Heart left ventricle (tissue), 16 donors: ENCODE data around the gene PSMG3. TPM values are rescaled to one million over a fixed set of nuclear protein-coding genes. Genes with fewer than 3 reads are reported as not detected.
A peak's percentile ranks its signal among the peaks of the same experiment; 100 is the strongest.
"Not testable (repeated sequence)": the region's sequence is repeated elsewhere in the genome, so short reads cannot be mapped to it uniquely, and the experiment has no call there.

ENCODE experiments used
- ATAC-seq, 4 donors: fragments of 200-7000 bp; cut with Tn5 transposase; one replicate each; pipeline ENCODE4 v1.9.1; 2020 to 2022; ENCODE audit warnings: moderate library complexity in 4 of 4, mild to moderate bottlenecking in 3 of 4, moderate number of reproducible peaks in 1 of 4
- DNase-seq, 5 donors: peaks; one replicate each; pipeline ENCODE4 v3.0.0-alpha.2; 2020
- H3K27ac ChIP-seq, 12 donors: fragments of 200-600 bp; sonication (generic) in 4 of 12; one replicate each; pipeline versions ENCODE4 v1.5.0 to v1.8.0; 2016 to 2022; ENCODE audit warnings: mild to moderate bottlenecking in 2 of 12
- H3K27me3 ChIP-seq, 9 donors: fragments of 200-600 bp; sonication (generic) in 2 of 9; one replicate each; pipeline versions ENCODE4 v1.5.1 to v1.8.0; 2016 to 2022; ENCODE audit warnings: mild to moderate bottlenecking in 3 of 9
- H3K36me3 ChIP-seq, 9 donors: fragments of 200-600 bp; sonication (generic) in 2 of 9; one replicate each; pipeline versions ENCODE4 v1.5.0 to v1.8.0; 2018 to 2022; ENCODE audit warnings: mild to moderate bottlenecking in 2 of 9
- H3K4me1 ChIP-seq, 12 donors: fragments of 200-600 bp; sonication (generic) in 4 of 12; one replicate each; pipeline versions ENCODE4 v1.5.0 to v1.8.0; 2016 to 2022; ENCODE audit warnings: mild to moderate bottlenecking in 3 of 12
- H3K4me3 ChIP-seq, 12 donors: fragments of 200-600 bp; sonication (generic) in 4 of 12; one replicate each; pipeline versions ENCODE4 v1.5.0 to v1.8.0; 2017 to 2022; ENCODE audit warnings: mild to moderate bottlenecking in 9 of 12, moderate library complexity in 4 of 12
- H3K9me3 ChIP-seq, 12 donors: fragments of 200-600 bp; sonication (generic) in 4 of 12; one replicate each; pipeline versions ENCODE4 v1.5.0 to v1.8.0; 2016 to 2022; ENCODE audit warnings: mild to moderate bottlenecking in 1 of 12
- POLR2A ChIP-seq, 2 donors: fragments of 450-650 bp; IDR thresholded peaks; one replicate each; pipeline ENCODE4 v1.6.1; 2017; ENCODE audit warnings: antibody characterized with exemption in 2 of 2, mild to moderate bottlenecking in 2 of 2, moderate library complexity in 2 of 2
- WGBS, 4 donors: extraction: QIAGEN DNeasy Blood & Tissue Kit in 2 of 4; methylation state at CpG; one replicate each; pipeline versions ENCODE4 v1.1.5 to v1.1.7; 2013 to 2018; 5-methylcytosine and 5-hydroxymethylcytosine counted together
- intact Hi-C, 10 donors: fragments of 100-400 bp; cut with DNase I; formaldehyde crosslinking; loops; one replicate each; pipeline versions ENCODE4 v1.11.1 to v1.14.2; 2022
- polyA plus RNA-seq, 2 donors: library from polyadenylated mRNA; stranded (reverse); fragments of 200-250 nt; gene quantifications; one replicate each; pipeline ENCODE4 v1.2.3, GENCODE V29; 2013
- total RNA-seq, 9 donors: library from RNA; depleted of rRNA in 2 of 9; stranded (reverse); fragments of >200 nt in 2 of 9; fragmentation: NEBNext Ultra II Directional in 3 of 9; extraction: Animal tissue kit (Norgen Biotek cat#: 25700) in 3 of 9; gene quantifications; one replicate each; pipeline versions ENCODE4 v1.1.0 to v1.2.4, GENCODE V29; 2016 to 2023
- TF ChIP-seq, protein P1 (sequence below), 12 donors: fragments of 200-600 bp; sonication (generic) in 4 of 12; IDR thresholded peaks; one replicate each; pipeline versions ENCODE4 v1.5.0 to v1.8.0; 2018 to 2022; ENCODE audit warnings: antibody characterized with exemption in 12 of 12, mild to moderate bottlenecking in 5 of 12
- donor health status: ischemic (EF 13 %, LVEDD 7.1; RV severe dilation, severe dysfunction).
- donor health status: healthy with polysubstance abuse.
- donor health status: DM: no; HTN: yes; CAD: no.
- donor health status: DM: no; HTN: no; CAD: no.
- donor health status: ischemic (EF 25% LVEDD 6.9; RV normal size, moderate dysfunction).
- donor health status: ischemic (EF 25% LVEDD 5.7; RV mildly dilated, moderate dysfunction).
- donor health status: healthy.
- donor health status: DM: yes; HTN: yes; CAD: no.
- donor health status: ischemic (EF 35%, LVEDD 5.7; RV mildly dilated, moderate dysfunction).
- donor health status: nonischemic (EF 11% LVEDD 7.7; RV severe dilation, severe dysfunction).
- donor health status: DM: yes; HTN: yes; CAD: no.
- donor health status: PGD.
- donor health status: ischemic (EF 29% LVEDD 5.4; RV normal size, mild dysfunction).
- donor health status: nonischemic (EF 23%, LVEDD 6.1; RV moderate dilation, normal function).

The PSMG3 gene
- total and polyA plus RNA-seq, 11 donors, result 7.3 to 36.5 (median 13.8) TPM

DNA sequence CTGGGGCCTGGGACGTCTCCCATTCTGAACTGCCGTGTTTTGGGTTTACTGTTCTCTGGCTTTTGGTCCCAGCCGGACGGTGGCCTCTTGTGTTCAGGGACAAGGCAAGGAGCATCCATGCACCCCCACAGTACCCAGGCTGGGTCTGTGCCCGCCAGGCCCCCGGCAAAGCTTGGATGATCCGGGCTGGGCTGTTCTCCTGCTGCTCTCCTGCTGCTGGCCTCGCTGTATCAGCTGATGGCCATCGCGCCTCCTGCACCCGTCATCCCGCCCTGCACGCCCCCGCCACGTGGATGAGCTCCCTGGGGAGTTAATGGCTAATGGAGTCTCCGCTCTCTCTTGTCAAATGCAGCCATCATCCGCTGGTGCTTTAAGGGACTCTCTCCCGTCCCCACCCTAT lies 14.9 kb upstream of the PSMG3 start:
- Histone ChIP-seq H3K4me1 (peaks cover 0 to 11% (median 1%) of the 10 kb centered on the region in 12 donors), H3K27me3 (peaks cover 0 to 26% (median 0%) of the 10 kb centered on the region in 9 donors), H3K9me3 (peaks cover 0 to 11% (median 3%) of the 10 kb centered on the region in 12 donors), H3K36me3 (no peaks in the 10 kb centered on the region), H3K27ac (no peak overlapping the region), H3K4me3 (no peak overlapping the region)
- TF ChIP-seq, protein P1, sequence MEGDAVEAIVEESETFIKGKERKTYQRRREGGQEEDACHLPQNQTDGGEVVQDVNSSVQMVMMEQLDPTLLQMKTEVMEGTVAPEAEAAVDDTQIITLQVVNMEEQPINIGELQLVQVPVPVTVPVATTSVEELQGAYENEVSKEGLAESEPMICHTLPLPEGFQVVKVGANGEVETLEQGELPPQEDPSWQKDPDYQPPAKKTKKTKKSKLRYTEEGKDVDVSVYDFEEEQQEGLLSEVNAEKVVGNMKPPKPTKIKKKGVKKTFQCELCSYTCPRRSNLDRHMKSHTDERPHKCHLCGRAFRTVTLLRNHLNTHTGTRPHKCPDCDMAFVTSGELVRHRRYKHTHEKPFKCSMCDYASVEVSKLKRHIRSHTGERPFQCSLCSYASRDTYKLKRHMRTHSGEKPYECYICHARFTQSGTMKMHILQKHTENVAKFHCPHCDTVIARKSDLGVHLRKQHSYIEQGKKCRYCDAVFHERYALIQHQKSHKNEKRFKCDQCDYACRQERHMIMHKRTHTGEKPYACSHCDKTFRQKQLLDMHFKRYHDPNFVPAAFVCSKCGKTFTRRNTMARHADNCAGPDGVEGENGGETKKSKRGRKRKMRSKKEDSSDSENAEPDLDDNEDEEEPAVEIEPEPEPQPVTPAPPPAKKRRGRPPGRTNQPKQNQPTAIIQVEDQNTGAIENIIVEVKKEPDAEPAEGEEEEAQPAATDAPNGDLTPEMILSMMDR (IDR thresholded peaks at IDR 0.05), result no peak
- TF ChIP-seq POLR2A (IDR thresholded peaks at IDR 0.05), result no peak
- DNase-seq, result no peak
- ATAC-seq, result no peak
- WGBS, 4 donors, result 89 to 94% (median 90%) methylated on average over 18 of the region's 18 CpGs
- intact Hi-C loops, result loop anchor here in 9 of 10 donors (5.0 to 10.0 kb wide), 8 partner anchors 170 to 763 kb away; no protein-coding TSS in a partner anchor

DNA sequence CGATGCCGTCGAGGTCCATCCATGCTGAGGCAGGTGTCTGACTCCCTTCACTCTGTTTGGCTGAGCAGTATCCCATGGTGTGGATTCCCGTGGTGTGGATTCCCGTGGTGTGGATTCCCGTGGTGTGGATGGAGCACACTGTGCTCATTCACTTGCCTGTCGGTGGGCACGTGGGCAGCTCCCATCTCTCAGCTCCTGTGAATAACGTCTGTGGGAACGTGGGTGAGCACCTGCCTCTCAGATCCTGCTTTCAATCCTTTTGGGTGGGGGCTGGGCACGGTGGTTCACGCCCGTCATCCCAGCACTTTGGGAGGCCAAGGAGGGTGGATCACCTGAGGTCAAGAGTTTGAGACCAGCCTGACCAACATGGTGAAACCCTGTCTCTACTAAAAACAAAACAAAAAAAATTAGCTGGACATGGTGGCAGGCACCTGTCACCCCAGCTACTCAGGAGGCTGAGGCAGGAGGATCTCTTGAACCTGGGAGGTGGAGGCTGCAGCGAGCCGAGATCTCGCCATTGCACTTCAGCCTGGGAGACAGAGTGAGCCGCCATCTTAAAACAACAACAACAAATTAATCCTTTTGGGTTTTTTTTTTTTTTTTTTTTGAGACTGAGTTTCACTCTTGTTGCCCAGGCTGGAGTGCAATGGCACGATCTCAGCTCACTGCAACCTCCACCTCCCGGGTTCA lies 13.6 kb upstream of the PSMG3 start:
- intact Hi-C loops, result loop anchor here in 9 of 10 donors (5.0 to 10.0 kb wide), 8 partner anchors 171 to 764 kb away; no protein-coding TSS in a partner anchor

DNA sequence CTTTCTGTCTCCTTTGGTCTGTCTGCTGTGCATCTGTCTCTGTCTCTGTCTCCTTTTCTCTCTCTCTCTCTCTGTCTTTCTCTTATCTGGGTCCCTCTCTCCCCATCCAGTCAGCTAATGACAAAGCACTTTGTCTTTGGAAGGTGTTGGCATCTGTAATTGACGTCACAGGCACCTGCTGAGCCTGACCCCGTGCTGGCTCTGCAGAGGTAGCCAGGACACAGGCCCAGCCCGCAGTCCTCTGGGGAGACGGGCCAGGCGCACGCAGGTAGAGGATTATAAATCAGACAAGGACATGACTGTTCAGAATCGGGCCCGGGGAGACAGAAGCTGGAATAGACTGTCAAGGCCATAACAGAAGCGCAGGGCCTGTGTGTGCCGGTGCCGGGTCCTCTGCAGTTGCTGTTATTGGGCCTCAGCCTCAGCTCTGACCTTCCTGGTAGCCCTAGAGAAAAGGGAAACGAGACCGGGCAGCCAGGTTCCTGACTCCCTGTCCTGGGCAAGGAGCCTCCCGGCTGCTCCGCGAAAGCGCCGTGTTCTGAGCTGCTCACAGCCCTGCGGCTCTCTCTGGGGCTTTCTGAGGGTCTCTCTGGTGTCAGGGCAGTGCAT lies 10.7 kb upstream of the PSMG3 start:
- ATAC-seq (peak in 3 of 4 donors; percentile 68 to 82 (median 71)), DNase-seq (no peak)
- Histone ChIP-seq H3K27ac (no peak overlapping the region), H3K27me3 (no peaks in the 10 kb centered on the region), H3K9me3 (no peaks in the 10 kb centered on the region), H3K4me3 (no peak overlapping the region), H3K4me1 (peaks cover 0 to 17% (median 6%) of the 10 kb centered on the region in 12 donors), H3K36me3 (peaks cover 0 to 3% (median 0%) of the 10 kb centered on the region in 9 donors)
- TF ChIP-seq, protein P1 (IDR thresholded peaks at IDR 0.05), result no peak
- no peak for TF ChIP-seq POLR2A (IDR thresholded peaks at IDR 0.05)
- intact Hi-C loops, result loop anchor here in 9 of 10 donors (1.0 to 10.0 kb wide), 11 partner anchors 174 to 768 kb away; no protein-coding TSS in a partner anchor
- 73 to 82% (median 77%) methylated on average over 18 to 19 of the region's 19 CpGs for WGBS, 4 donors

More for the DNA sequence above, 13.6 kb upstream of the PSMG3 start:
- not testable (repeated sequence) for ATAC-seq, H3K9me3 ChIP-seq, H3K36me3 ChIP-seq, DNase-seq, H3K4me3 ChIP-seq, H3K27ac ChIP-seq
- Histone ChIP-seq H3K27me3 (peaks cover 0 to 15% (median 0%) of the 10 kb centered on the region in 9 donors), H3K4me1 (peaks cover 0 to 17% (median 6%) of the 10 kb centered on the region in 12 donors)
- 85 to 87% (median 87%) methylated on average over 19 of the region's 19 CpGs for WGBS, 4 donors

DNA sequence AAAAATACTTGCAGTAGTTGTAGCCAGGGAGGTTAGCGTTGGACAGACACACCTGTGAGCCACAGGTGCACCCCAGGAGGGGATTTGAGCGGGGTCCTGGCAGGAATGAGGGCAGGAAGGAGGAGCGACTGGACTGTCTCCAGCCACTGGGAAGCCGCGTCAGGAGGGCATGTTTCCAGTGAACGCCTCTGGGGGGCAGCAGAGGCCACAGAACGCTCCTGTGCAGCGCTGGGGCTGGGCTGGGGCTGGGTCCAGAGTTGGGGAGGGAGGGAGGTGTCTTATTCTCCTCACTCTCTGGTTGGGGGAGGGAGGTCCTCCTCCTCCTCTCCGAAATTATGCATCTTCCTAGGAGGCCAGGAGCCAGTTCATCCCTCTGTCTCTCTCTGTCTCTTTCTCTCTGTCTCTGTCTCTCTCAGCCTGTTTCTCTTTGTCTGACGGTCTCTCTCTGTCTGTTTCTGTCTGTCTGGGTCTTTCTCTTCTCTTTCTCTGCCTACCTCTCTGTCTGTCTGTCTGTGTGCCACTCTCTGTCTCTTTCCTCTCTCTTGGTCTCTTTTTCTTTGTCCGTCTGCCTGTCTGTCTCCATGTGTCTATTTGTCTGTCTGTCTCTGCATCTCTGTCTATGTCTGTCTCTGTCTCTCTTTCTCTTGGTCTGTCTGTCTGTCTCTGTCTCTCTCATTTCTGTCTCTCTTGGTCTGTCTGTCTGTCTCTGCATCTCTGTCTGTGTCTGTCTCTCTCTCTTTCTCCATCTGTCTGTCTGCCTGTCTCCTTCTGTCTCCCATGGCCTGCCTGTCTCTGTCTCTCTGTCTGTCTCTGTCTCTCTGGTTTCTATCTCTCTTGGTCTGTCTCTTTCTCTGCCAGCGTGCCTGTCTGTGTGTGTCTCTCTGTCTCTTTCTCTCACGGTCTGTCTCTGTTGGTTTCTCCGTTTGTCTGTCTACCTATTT lies 9.9 kb upstream of the PSMG3 start:
- ATAC-seq, result peak; percentile 82 to 93 (median 90)
- peak; percentile 69 to 88 (median 75) for DNase-seq
- Histone ChIP-seq H3K27ac (no peak overlapping the region), H3K9me3 (no peaks in the 10 kb centered on the region), H3K4me3 (no peak overlapping the region), H3K4me1 (peaks cover 0 to 17% (median 6%) of the 10 kb centered on the region in 12 donors), H3K27me3 (no peaks in the 10 kb centered on the region), H3K36me3 (peaks cover 0 to 5% (median 0%) of the 10 kb centered on the region in 9 donors)
- no peak for TF ChIP-seq POLR2A (IDR thresholded peaks at IDR 0.05)
- TF ChIP-seq, protein P1 (IDR thresholded peaks at IDR 0.05), result peak; percentile 79 to 90 (median 84)
- 25 to 30% (median 28%) methylated on average over 13 to 14 of the region's 14 CpGs for WGBS, 4 donors
- intact Hi-C loops, result loop anchor here (1.0 to 10.0 kb wide), 16 partner anchors 75 to 888 kb away; partner anchors contain the start of gene EIF3B (in 1 of the 10)
